Gastrocnemius medialis (tissue), 4 donors: ENCODE results near the gene PTPRN2.

ENCODE experiments used
- POLR2A ChIP-seq, 2 donors: fragments of 450-650 bp; IDR thresholded peaks; one replicate each; pipeline ENCODE4 v1.6.1; 2017; ENCODE audit warnings: antibody characterized with exemption in 2 of 2, mild to moderate bottlenecking in 2 of 2, moderate library complexity in 2 of 2
- TF ChIP-seq, protein P1 (sequence below), 5 experiments: fragments of 450-650 bp in 3 of 5; fragments of 200-600 bp in 2 of 5; sonication (generic) in 2 of 5; IDR thresholded peaks in 4 of 5; conservative IDR thresholded peaks in 1 of 5; 1 replicate in 4 of 5; 2 replicates in 1 of 5; pipeline ENCODE4 v1.5.1; 2016 to 2019; ENCODE audit warnings: antibody characterized with exemption in 5 of 5, mild to moderate bottlenecking in 3 of 5, moderate library complexity in 3 of 5

GRCh38 chr7:157668884-157669767 is 918.5 kb downstream of the PTPRN2 start:
- TF ChIP-seq, protein P1, sequence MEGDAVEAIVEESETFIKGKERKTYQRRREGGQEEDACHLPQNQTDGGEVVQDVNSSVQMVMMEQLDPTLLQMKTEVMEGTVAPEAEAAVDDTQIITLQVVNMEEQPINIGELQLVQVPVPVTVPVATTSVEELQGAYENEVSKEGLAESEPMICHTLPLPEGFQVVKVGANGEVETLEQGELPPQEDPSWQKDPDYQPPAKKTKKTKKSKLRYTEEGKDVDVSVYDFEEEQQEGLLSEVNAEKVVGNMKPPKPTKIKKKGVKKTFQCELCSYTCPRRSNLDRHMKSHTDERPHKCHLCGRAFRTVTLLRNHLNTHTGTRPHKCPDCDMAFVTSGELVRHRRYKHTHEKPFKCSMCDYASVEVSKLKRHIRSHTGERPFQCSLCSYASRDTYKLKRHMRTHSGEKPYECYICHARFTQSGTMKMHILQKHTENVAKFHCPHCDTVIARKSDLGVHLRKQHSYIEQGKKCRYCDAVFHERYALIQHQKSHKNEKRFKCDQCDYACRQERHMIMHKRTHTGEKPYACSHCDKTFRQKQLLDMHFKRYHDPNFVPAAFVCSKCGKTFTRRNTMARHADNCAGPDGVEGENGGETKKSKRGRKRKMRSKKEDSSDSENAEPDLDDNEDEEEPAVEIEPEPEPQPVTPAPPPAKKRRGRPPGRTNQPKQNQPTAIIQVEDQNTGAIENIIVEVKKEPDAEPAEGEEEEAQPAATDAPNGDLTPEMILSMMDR (IDR thresholded peaks at IDR 0.05 in 4 of 5, conservative IDR thresholded peaks at IDR 0.05 in 1 of 5): no peak
- no peak for TF ChIP-seq POLR2A (IDR thresholded peaks at IDR 0.05)
